Ramos (cell line): ENCODE results near the gene FAM222B.
"Not testable (repeated sequence)": the region's sequence is repeated elsewhere in the genome, so short reads cannot be mapped to it uniquely, and the experiment has no call there.

Experiments
- in situ Hi-C: fragments of 300-500 bp; cut with MboI; formaldehyde crosslinking; loops from one replicate; pipeline ENCODE4 v1.14.3; 2022; ENCODE audit warnings: low sequenced_read_pairs; ENCODE audit not compliant: unreplicated experiment

The FAM222B gene

GRCh38 chr17:28792877-28793661 lies 49.5 kb downstream of the FAM222B start:
- in situ Hi-C loops = loop anchor here (10.0 kb wide), 1 partner anchor 62 kb away; the partner anchor contains the start of gene ERAL1

GRCh38 chr17:28788100-28788499 lies 54.5 kb downstream of the FAM222B start:
- in situ Hi-C loops = no loop called here

GRCh38 chr17:28783161-28783560 lies 59.4 kb downstream of the FAM222B start:
- in situ Hi-C loops = no loop called here

- in situ Hi-C loops = not testable (repeated sequence)
Observed at GRCh38 chr17:28779601-28780000, 63.0 kb downstream of the FAM222B start.

- in situ Hi-C loops = no loop called here
Observed at GRCh38 chr17:28777178-28777577, 65.4 kb downstream of the FAM222B start.

GRCh38 chr17:28774206-28774605 lies 68.4 kb downstream of the FAM222B start:
- in situ Hi-C loops = no loop called here

- in situ Hi-C loops = no loop called here
Observed at GRCh38 chr17:28773736-28774135, 68.9 kb downstream of the FAM222B start.

GRCh38 chr17:28765038-28765437 lies 77.6 kb downstream of the FAM222B start:
- in situ Hi-C loops = no loop called here

GRCh38 chr17:28763804-28764266 lies 78.8 kb downstream of the FAM222B start:
- in situ Hi-C loops = no loop called here

- in situ Hi-C loops = no loop called here
Observed at GRCh38 chr17:28763137-28763799, 79.3 kb downstream of the FAM222B start.

GRCh38 chr17:28760601-28761562 lies 81.7 kb downstream of the FAM222B start:
- in situ Hi-C loops = no loop called here

- in situ Hi-C loops = loop anchor here (5.0 kb wide), 1 partner anchor 158 kb away; no protein-coding TSS in a partner anchor
Observed at GRCh38 chr17:28759256-28759865, 83.2 kb downstream of the FAM222B start.

- in situ Hi-C loops = loop anchor here (5.0 kb wide), 1 partner anchor 159 kb away; no protein-coding TSS in a partner anchor
Observed at GRCh38 chr17:28758411-28759121, 84.0 kb downstream of the FAM222B start.

- in situ Hi-C loops = loop anchor here (5.0 kb wide), 1 partner anchor 161 kb away; no protein-coding TSS in a partner anchor
Observed at GRCh38 chr17:28756049-28756804, 86.4 kb downstream of the FAM222B start.

- in situ Hi-C loops = loop anchor here (5.0 kb wide), 1 partner anchor 162 kb away; no protein-coding TSS in a partner anchor
Observed at GRCh38 chr17:28755486-28755885, 87.1 kb downstream of the FAM222B start.

GRCh38 chr17:28751600-28752366 lies 90.8 kb downstream of the FAM222B start:
- in situ Hi-C loops = no loop called here

- in situ Hi-C loops = no loop called here
Observed at GRCh38 chr17:28750178-28751047, 92.2 kb downstream of the FAM222B start.
